Hepatocyte (in vitro differentiated cells): ENCODE results near the gene NMNAT3.

Experiments used
- EZH2 ChIP-seq: fragments of 200-600 bp; sonication (generic); IDR thresholded peaks from 2 replicates; pipeline ENCODE4 v1.6.1; 2016; ENCODE audit warnings: antibody characterized with exemption, mild to moderate bottlenecking, borderline replicate concordance
- EZH2phosphoT487 ChIP-seq: fragments of 200-600 bp; sonication (generic); IDR thresholded peaks from one replicate; pipeline ENCODE4 v1.6.1; 2018; ENCODE audit warnings: antibody characterized with exemption, mild to moderate bottlenecking, low read depth, moderate library complexity; ENCODE audit not compliant: unreplicated experiment, severe bottlenecking
- TF ChIP-seq, protein P1 (sequence below): fragments of 200-600 bp; sonication (generic); IDR thresholded peaks from 2 replicates; pipeline ENCODE4 v1.5.1; 2016; ENCODE audit warnings: antibody characterized with exemption, mild to moderate bottlenecking; ENCODE audit not compliant: poor library complexity

DNA sequence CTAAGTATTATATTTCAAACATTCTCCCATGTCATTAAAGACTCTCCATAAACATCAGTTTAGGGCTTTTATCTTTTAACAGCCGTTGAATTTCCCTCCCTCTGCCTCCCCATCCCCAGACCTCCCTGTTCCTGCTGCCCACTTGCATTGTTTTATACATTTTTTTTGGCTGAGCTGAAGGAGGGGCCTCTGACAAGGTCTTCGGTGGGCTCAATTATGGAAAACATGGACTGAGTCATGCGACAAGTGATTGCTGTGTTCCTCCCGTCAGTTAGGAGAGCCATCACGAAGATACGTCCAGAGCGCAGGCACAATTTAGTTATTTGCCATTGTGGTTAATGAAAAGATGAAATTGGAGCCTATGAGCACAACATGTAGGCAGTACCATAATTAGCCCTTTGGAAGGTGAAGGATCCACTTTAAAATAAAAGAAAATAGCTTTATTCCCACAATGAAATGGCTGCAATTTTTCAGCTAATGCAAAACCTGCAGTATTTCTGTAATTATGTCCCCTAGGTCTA lies 12.0 kb upstream of the NMNAT3 start:
- TF ChIP-seq EZH2phosphoT487 (no peak), EZH2 (no peak)
- TF ChIP-seq, protein P1, sequence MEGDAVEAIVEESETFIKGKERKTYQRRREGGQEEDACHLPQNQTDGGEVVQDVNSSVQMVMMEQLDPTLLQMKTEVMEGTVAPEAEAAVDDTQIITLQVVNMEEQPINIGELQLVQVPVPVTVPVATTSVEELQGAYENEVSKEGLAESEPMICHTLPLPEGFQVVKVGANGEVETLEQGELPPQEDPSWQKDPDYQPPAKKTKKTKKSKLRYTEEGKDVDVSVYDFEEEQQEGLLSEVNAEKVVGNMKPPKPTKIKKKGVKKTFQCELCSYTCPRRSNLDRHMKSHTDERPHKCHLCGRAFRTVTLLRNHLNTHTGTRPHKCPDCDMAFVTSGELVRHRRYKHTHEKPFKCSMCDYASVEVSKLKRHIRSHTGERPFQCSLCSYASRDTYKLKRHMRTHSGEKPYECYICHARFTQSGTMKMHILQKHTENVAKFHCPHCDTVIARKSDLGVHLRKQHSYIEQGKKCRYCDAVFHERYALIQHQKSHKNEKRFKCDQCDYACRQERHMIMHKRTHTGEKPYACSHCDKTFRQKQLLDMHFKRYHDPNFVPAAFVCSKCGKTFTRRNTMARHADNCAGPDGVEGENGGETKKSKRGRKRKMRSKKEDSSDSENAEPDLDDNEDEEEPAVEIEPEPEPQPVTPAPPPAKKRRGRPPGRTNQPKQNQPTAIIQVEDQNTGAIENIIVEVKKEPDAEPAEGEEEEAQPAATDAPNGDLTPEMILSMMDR: no peak
